Suprapubic skin (tissue), 4 donors: Measurements from ENCODE around the gene RHOA. TPM values are rescaled to one million over a fixed set of nuclear protein-coding genes. Genes with fewer than 3 reads are reported as not detected.
A peak's percentile ranks its signal among the peaks of the same experiment; 100 is the strongest.

Experiments used
- DNase-seq, 2 donors: peaks; one replicate each; pipeline ENCODE4 v3.0.0-alpha.2; 2019; ENCODE audit warnings: low spot score in 2 of 2
- H3K27ac ChIP-seq: fragments of 200-600 bp; sonication (generic); one replicate; pipeline ENCODE4 v1.5.1; 2019
- H3K27me3 ChIP-seq: fragments of 200-600 bp; sonication (generic); one replicate; pipeline ENCODE4 v1.5.1; 2019
- H3K36me3 ChIP-seq: fragments of 200-600 bp; sonication (generic); one replicate; pipeline ENCODE4 v1.5.1; 2019
- H3K4me1 ChIP-seq: fragments of 200-600 bp; sonication (generic); one replicate; pipeline ENCODE4 v1.5.1; 2019
- H3K4me3 ChIP-seq: fragments of 200-600 bp; sonication (generic); one replicate; pipeline ENCODE4 v1.5.1; 2019; ENCODE audit warnings: mild to moderate bottlenecking
- H3K9me3 ChIP-seq: fragments of 200-600 bp; sonication (generic); one replicate; pipeline ENCODE4 v1.5.1; 2019
- CTCF ChIP-seq, 2 donors: fragments of 200-600 bp in 1 of 2; fragments of 450-650 bp in 1 of 2; sonication (generic) in 1 of 2; IDR thresholded peaks; one replicate each; pipeline ENCODE4 v1.5.1; 2016 to 2019; ENCODE audit warnings: antibody characterized with exemption in 2 of 2, mild to moderate bottlenecking in 1 of 2, moderate library complexity in 1 of 2
- EP300 ChIP-seq: sonication (generic); formaldehyde crosslinking; IDR thresholded peaks from one replicate; pipeline ENCODE4 v1.6.1; 2017; ENCODE audit warnings: antibody characterized with exemption
- POLR2A ChIP-seq, 2 donors: fragments of 450-650 bp; IDR thresholded peaks; one replicate each; pipeline ENCODE4 v1.6.1; 2017; ENCODE audit warnings: antibody characterized with exemption in 2 of 2, mild to moderate bottlenecking in 2 of 2, moderate library complexity in 2 of 2
- POLR2AphosphoS5 ChIP-seq, 3 donors: sonication (generic); formaldehyde crosslinking; IDR thresholded peaks; one replicate each; pipeline ENCODE4 v1.6.1; 2017; ENCODE audit warnings: antibody characterized with exemption in 3 of 3
- WGBS: methylation state at CpG from one replicate; pipeline ENCODE4 v1.1.5; 2018; 5-methylcytosine and 5-hydroxymethylcytosine counted together
- total RNA-seq, 4 donors: library from RNA; depleted of rRNA; stranded (reverse); fragments of >200 nt; gene quantifications; one replicate each; pipeline ENCODE4 v1.1.0, GENCODE V29; 2016

RHOA gene
- total RNA-seq, 4 donors from 2014 or later: 315 to 373 (median 341) TPM

- WGBS: 78% methylated on average over 2 of the region's 2 CpGs
- H3K4me3 ChIP-seq: no peak overlapping the region
- TF ChIP-seq POLR2A (IDR thresholded peaks at IDR 0.05): no peak
- no peak for TF ChIP-seq EP300
- no peak for TF ChIP-seq POLR2AphosphoS5 (IDR thresholded peaks at IDR 0.05)
- no peak for TF ChIP-seq CTCF (IDR thresholded peaks at IDR 0.05)
- H3K27me3 ChIP-seq: no peaks in the 10 kb centered on the region
- DNase-seq: no peak
- no peak overlapping the region for H3K27ac ChIP-seq
- H3K9me3 ChIP-seq: no peaks in the 10 kb centered on the region
- H3K36me3 ChIP-seq: peaks cover 11% of the 10 kb centered on the region
- peaks cover 11% of the 10 kb centered on the region for H3K4me1 ChIP-seq
Observed at GRCh38 chr3:49427586-49427985, 15.8 kb upstream of the RHOA start.

DNA sequence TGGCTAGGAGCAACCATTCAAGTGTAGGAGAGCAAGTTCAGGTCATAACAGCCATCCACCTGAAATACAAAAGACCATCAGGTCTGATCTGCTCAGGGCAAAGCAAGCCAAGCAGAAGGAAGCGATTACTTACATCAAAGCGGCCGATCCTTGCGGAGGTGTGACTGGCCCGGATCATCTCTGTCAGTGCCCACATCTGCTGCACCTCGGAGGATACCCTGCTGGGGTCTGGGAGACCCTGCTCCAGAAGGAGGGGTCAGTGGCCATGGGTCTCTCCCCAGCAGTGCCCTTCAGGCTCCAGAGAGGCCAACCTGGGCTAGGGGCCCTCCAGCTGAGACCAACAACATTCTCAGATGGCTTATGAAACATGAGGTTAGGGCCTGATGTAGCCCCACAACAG is 13.0 kb upstream of the RHOA start:
- Histone ChIP-seq H3K27me3 (no peaks in the 10 kb centered on the region), H3K27ac (no peak overlapping the region), H3K36me3 (peaks cover 13% of the 10 kb centered on the region), H3K9me3 (no peaks in the 10 kb centered on the region), H3K4me3 (no peak overlapping the region), H3K4me1 (peaks cover 25% of the 10 kb centered on the region)
- DNase-seq: no peak
- 88% methylated on average over 6 of the region's 6 CpGs for WGBS
- TF ChIP-seq CTCF (IDR thresholded peaks at IDR 0.05) (no peak), POLR2AphosphoS5 (IDR thresholded peaks at IDR 0.05) (no peak)

DNA sequence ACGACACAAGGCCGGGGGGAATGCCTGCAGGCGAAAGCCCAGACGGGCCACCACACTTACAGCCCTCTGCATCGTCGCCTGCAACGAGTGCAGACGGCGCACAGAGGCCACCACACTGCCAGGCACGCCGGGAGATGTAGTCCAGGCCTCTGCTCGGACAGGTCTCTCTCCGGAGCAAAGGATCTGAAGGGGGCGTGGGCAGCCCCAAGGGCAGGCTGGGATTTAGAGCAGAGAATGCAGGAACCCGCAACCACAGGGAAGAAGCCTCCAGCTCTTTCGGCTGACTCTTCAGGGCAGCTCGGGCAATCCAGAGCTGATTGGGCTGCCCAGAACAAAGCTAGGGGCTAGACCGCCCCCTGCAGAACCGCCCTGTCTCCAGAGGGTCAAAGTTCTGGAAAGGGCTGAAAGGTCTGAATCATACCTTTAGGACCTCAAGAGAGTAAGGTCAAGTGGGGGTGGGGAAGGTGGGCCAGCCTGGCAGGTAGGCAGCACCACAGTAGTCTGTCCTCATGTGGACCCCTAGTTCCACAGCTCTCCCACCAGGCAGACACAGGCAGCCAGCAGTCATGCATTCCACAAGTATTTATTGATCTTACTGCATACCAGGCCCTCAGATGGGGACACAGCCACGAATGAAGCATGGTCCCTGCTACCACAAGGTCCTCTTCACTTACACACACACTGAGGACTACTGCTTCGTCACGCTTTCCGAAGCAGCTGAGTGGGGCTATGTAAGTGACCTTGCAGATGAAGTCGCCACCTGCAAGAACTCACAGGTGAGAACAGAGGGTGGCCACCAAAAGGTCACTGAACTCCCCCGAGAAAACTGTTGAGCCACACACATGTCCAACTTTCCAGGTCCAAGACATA is 10.8 kb upstream of the RHOA start, which contains the start of gene AMT:
AMT (minus strand) TSS at position 95 of the 870 bp plus-strand sequence; CDS start at position 72, 23 bp downstream.
- WGBS: 89% methylated on average over 4 of the region's 25 CpGs
- Histone ChIP-seq H3K36me3 (peaks cover 15% of the 10 kb centered on the region), H3K27ac (no peak within 1 kb of the TSS), H3K27me3 (no peaks in the 10 kb centered on the region), H3K4me1 (peaks cover 20% of the 10 kb centered on the region), H3K9me3 (no peaks in the 10 kb centered on the region), H3K4me3 (peak within 1 kb of the TSS; percentile 6)
- TF ChIP-seq POLR2AphosphoS5 (IDR thresholded peaks at IDR 0.05) (no peak), EP300 (no peak), POLR2A (IDR thresholded peaks at IDR 0.05) (no peak), CTCF (IDR thresholded peaks at IDR 0.05) (no peak)
- DNase-seq: no peak

- Histone ChIP-seq H3K36me3 (peaks cover 20% of the 10 kb centered on the region), H3K4me3 (peak overlapping the region; percentile 6), H3K9me3 (no peaks in the 10 kb centered on the region), H3K27ac (no peak overlapping the region), H3K27me3 (no peaks in the 10 kb centered on the region), H3K4me1 (peaks cover 20% of the 10 kb centered on the region)
- WGBS: 49% methylated on average over 5 of the region's 14 CpGs
- no peak for TF ChIP-seq CTCF (IDR thresholded peaks at IDR 0.05)
- TF ChIP-seq EP300: no peak
- no peak for DNase-seq
Observed at GRCh38 chr3:49421890-49422378, 10.2 kb upstream of the RHOA start.

- Histone ChIP-seq H3K4me1 (peaks cover 48% of the 10 kb centered on the region), H3K27me3 (no peaks in the 10 kb centered on the region), H3K36me3 (peaks cover 17% of the 10 kb centered on the region), H3K9me3 (no peaks in the 10 kb centered on the region), H3K27ac (no peak overlapping the region), H3K4me3 (no peak overlapping the region)
- no peak for DNase-seq
- TF ChIP-seq EP300: no peak
- TF ChIP-seq POLR2A (IDR thresholded peaks at IDR 0.05): no peak
- TF ChIP-seq CTCF (IDR thresholded peaks at IDR 0.05): no peak
- TF ChIP-seq POLR2AphosphoS5 (IDR thresholded peaks at IDR 0.05): no peak
- WGBS: 78% methylated on average over 9 of the region's 13 CpGs
Observed at GRCh38 chr3:49417516-49418120, 5.8 kb upstream of the RHOA start.
